IPS-20b (cell line): ENCODE results near the gene SRGAP3.

Experiments
- H3K27ac ChIP-seq: one replicate; pipeline ENCODE4 v1.5.1; 2013; ENCODE audit warnings: low read length
- H3K27me3 ChIP-seq: 2 replicates; pipeline ENCODE4 v1.6.1; 2013; ENCODE audit warnings: mild to moderate bottlenecking, low read length, inconsistent platforms; ENCODE audit not compliant: insufficient read depth
- H3K36me3 ChIP-seq: 2 replicates; pipeline ENCODE4 v1.6.1; 2013; ENCODE audit warnings: low read depth, mild to moderate bottlenecking, inconsistent platforms, low read length, moderate library complexity; ENCODE audit not compliant: insufficient read depth
- H3K4me1 ChIP-seq: 2 replicates; pipeline ENCODE4 v1.6.1; 2013; ENCODE audit warnings: mild to moderate bottlenecking, control low read depth, inconsistent platforms, low read length, moderate library complexity; ENCODE audit not compliant: insufficient read depth
- H3K4me3 ChIP-seq: 2 replicates; pipeline ENCODE4 v1.5.1; 2013; ENCODE audit warnings: mild to moderate bottlenecking, low read length, inconsistent platforms
- H3K9ac ChIP-seq: 2 replicates; pipeline ENCODE4 v1.6.1; 2013; ENCODE audit warnings: low read depth, mild to moderate bottlenecking, inconsistent platforms, low read length, moderate library complexity
- H3K9me3 ChIP-seq: 2 replicates; pipeline ENCODE4 v1.6.1; 2013; ENCODE audit warnings: mild to moderate bottlenecking, low read depth, low read length, inconsistent platforms; ENCODE audit not compliant: insufficient read depth

The SRGAP3 gene

GRCh38 chr3:9207116-9207763 lies 42.2 kb downstream of the SRGAP3 start:
- H3K4me3 ChIP-seq = no peak overlapping the region
- H3K27me3 ChIP-seq = no peaks in the 10 kb centered on the region
- no peaks in the 10 kb centered on the region for H3K9me3 ChIP-seq
- H3K36me3 ChIP-seq = no peaks in the 10 kb centered on the region
- H3K27ac ChIP-seq = no peak overlapping the region
- H3K9ac ChIP-seq = no peak overlapping the region
- H3K4me1 ChIP-seq = peaks cover 13% of the 10 kb centered on the region; the same call in 1 of the 2 replicates

GRCh38 chr3:9206287-9206686 lies 43.2 kb downstream of the SRGAP3 start:
- Histone ChIP-seq H3K27ac (no peak overlapping the region), H3K9me3 (no peaks in the 10 kb centered on the region), H3K27me3 (no peaks in the 10 kb centered on the region), H3K4me1 (peaks cover 13% of the 10 kb centered on the region; the same call in 1 of the 2 replicates), H3K4me3 (no peak overlapping the region), H3K9ac (no peak overlapping the region), H3K36me3 (no peaks in the 10 kb centered on the region)

- no peaks in the 10 kb centered on the region for H3K27me3 ChIP-seq
- H3K9ac ChIP-seq = no peak overlapping the region
- H3K27ac ChIP-seq = no peak overlapping the region
- H3K4me3 ChIP-seq = no peak overlapping the region
- H3K4me1 ChIP-seq = peaks cover 13% of the 10 kb centered on the region; the same call in 1 of the 2 replicates
- H3K9me3 ChIP-seq = no peaks in the 10 kb centered on the region
- H3K36me3 ChIP-seq = no peaks in the 10 kb centered on the region
Measured at GRCh38 chr3:9205345-9206143, 43.9 kb downstream of the SRGAP3 start.

- Histone ChIP-seq H3K4me1 (peaks cover 17% of the 10 kb centered on the region; the same call in 1 of the 2 replicates), H3K9ac (peak overlapping the region; percentile 65; the same call in 1 of the 2 replicates)
Measured at GRCh38 chr3:9204253-9204992, 45.0 kb downstream of the SRGAP3 start.

GRCh38 chr3:9203317-9203716 lies 46.1 kb downstream of the SRGAP3 start:
- H3K9me3 ChIP-seq = no peaks in the 10 kb centered on the region
- no peak overlapping the region for H3K9ac ChIP-seq
- H3K27me3 ChIP-seq = no peaks in the 10 kb centered on the region
- H3K27ac ChIP-seq = no peak overlapping the region
- H3K4me1 ChIP-seq = peaks cover 27% of the 10 kb centered on the region; the same call in 1 of the 2 replicates
- H3K36me3 ChIP-seq = no peaks in the 10 kb centered on the region
- H3K4me3 ChIP-seq = no peak overlapping the region

More at GRCh38 chr3:9204253-9204992, 45.0 kb downstream of the SRGAP3 start:
- H3K27ac ChIP-seq = no peak overlapping the region
- no peaks in the 10 kb centered on the region for H3K9me3 ChIP-seq
- no peaks in the 10 kb centered on the region for H3K36me3 ChIP-seq
- H3K27me3 ChIP-seq = no peaks in the 10 kb centered on the region
- no peak overlapping the region; the same call in 1 of the 2 replicates for H3K4me3 ChIP-seq

GRCh38 chr3:9202546-9202945 lies 46.9 kb downstream of the SRGAP3 start:
- Histone ChIP-seq H3K4me1 (peaks cover 27% of the 10 kb centered on the region; the same call in 1 of the 2 replicates), H3K9ac (no peak overlapping the region), H3K9me3 (no peaks in the 10 kb centered on the region), H3K4me3 (no peak overlapping the region), H3K27me3 (no peaks in the 10 kb centered on the region), H3K36me3 (no peaks in the 10 kb centered on the region), H3K27ac (no peak overlapping the region)

- H3K9ac ChIP-seq = no peak overlapping the region
- H3K4me3 ChIP-seq = no peak overlapping the region
- no peaks in the 10 kb centered on the region for H3K27me3 ChIP-seq
- no peaks in the 10 kb centered on the region for H3K36me3 ChIP-seq
- peaks cover 27% of the 10 kb centered on the region; the same call in 1 of the 2 replicates for H3K4me1 ChIP-seq
- no peaks in the 10 kb centered on the region for H3K9me3 ChIP-seq
- H3K27ac ChIP-seq = no peak overlapping the region
Measured at GRCh38 chr3:9201955-9202354, 47.5 kb downstream of the SRGAP3 start.

- H3K4me1 ChIP-seq = peaks cover 31% of the 10 kb centered on the region; the same call in 1 of the 2 replicates
Measured at GRCh38 chr3:9201266-9201665, 48.2 kb downstream of the SRGAP3 start.

GRCh38 chr3:9199775-9200174 lies 49.7 kb downstream of the SRGAP3 start:
- no peaks in the 10 kb centered on the region for H3K27me3 ChIP-seq

More at GRCh38 chr3:9201266-9201665, 48.2 kb downstream of the SRGAP3 start:
- H3K27ac ChIP-seq = no peak overlapping the region
- H3K4me3 ChIP-seq = no peak overlapping the region
- H3K36me3 ChIP-seq = no peaks in the 10 kb centered on the region
- H3K9ac ChIP-seq = no peak overlapping the region
- H3K27me3 ChIP-seq = no peaks in the 10 kb centered on the region
- H3K9me3 ChIP-seq = no peaks in the 10 kb centered on the region

GRCh38 chr3:9198899-9199335 lies 50.5 kb downstream of the SRGAP3 start:
- Histone ChIP-seq H3K4me1 (peaks cover 34% of the 10 kb centered on the region; the same call in 1 of the 2 replicates), H3K9ac (peak overlapping the region; percentile 14; the same call in 1 of the 2 replicates), H3K36me3 (no peaks in the 10 kb centered on the region), H3K27me3 (no peaks in the 10 kb centered on the region), H3K27ac (no peak overlapping the region), H3K4me3 (no peak overlapping the region; the same call in 1 of the 2 replicates), H3K9me3 (no peaks in the 10 kb centered on the region)

More at GRCh38 chr3:9199775-9200174, 49.7 kb downstream of the SRGAP3 start:
- H3K9ac ChIP-seq = no peak overlapping the region
- H3K4me3 ChIP-seq = no peak overlapping the region
- no peak overlapping the region for H3K27ac ChIP-seq
- H3K9me3 ChIP-seq = no peaks in the 10 kb centered on the region
- H3K4me1 ChIP-seq = peaks cover 40% of the 10 kb centered on the region; the same call in 1 of the 2 replicates
- no peaks in the 10 kb centered on the region for H3K36me3 ChIP-seq

- Histone ChIP-seq H3K9ac (peak overlapping the region; percentile 14; the same call in 1 of the 2 replicates), H3K27ac (no peak overlapping the region), H3K36me3 (no peaks in the 10 kb centered on the region), H3K9me3 (no peaks in the 10 kb centered on the region), H3K4me1 (peaks cover 32% of the 10 kb centered on the region; the same call in 1 of the 2 replicates), H3K27me3 (no peaks in the 10 kb centered on the region), H3K4me3 (no peak overlapping the region; the same call in 1 of the 2 replicates)
Measured at GRCh38 chr3:9198261-9198660, 51.2 kb downstream of the SRGAP3 start.
